Activated naive CD8-positive, alpha-beta T cell treated with anti-CD3 and anti-CD28 coated beads, Interleukin-2, amount 50 U/mL, for 24 hours (primary cell): ENCODE measurements around the gene SUV39H1.
"Not testable (repeated sequence)": the region's sequence is repeated elsewhere in the genome, so short reads cannot be mapped to it uniquely, and the experiment has no call there.

Experiments used
- ATAC-seq: fragments of 150-1000 bp; cut with Tn5 transposase; one replicate; pipeline ENCODE4 v1.10.0; 2021
- DNase-seq: peaks from one replicate; pipeline ENCODE4 v3.0.0; 2021
- H3K27ac Mint-ChIP-seq: one replicate; pipeline ENCODE4 v1.8.0; 2021; ENCODE audit warnings: mild to moderate bottlenecking, mixed read lengths
- H3K27me3 Mint-ChIP-seq: one replicate; pipeline ENCODE4 v1.8.0; 2021; ENCODE audit warnings: mixed read lengths
- H3K36me3 Mint-ChIP-seq: one replicate; pipeline ENCODE4 v1.8.0; 2021; ENCODE audit warnings: low read depth, mixed read lengths
- H3K4me1 Mint-ChIP-seq: one replicate; pipeline ENCODE4 v1.8.0; 2021; ENCODE audit warnings: mixed read lengths
- H3K4me3 Mint-ChIP-seq: one replicate; pipeline ENCODE4 v1.8.0; 2021; ENCODE audit warnings: mild to moderate bottlenecking, moderate library complexity, mixed read lengths
- H3K9me3 Mint-ChIP-seq: one replicate; pipeline ENCODE4 v1.8.0; 2021; ENCODE audit warnings: mixed read lengths

SUV39H1 gene

GRCh38 chrX:48677516-48677915, 19.0 kb upstream of the SUV39H1 start:
- Mint-ChIP-seq H3K27ac (peak overlapping the region; percentile 83), H3K36me3 (no peaks in the 10 kb centered on the region), H3K4me1 (peaks cover 36% of the 10 kb centered on the region), H3K4me3 (peak overlapping the region; percentile 88), H3K9me3 (no peaks in the 10 kb centered on the region), H3K27me3 (no peaks in the 10 kb centered on the region)
- ATAC-seq (no peak), DNase-seq (no peak)

GRCh38 chrX:48680467-48680866, 16.1 kb upstream of the SUV39H1 start:
- H3K27me3 Mint-ChIP-seq, ATAC-seq, H3K4me3 Mint-ChIP-seq, H3K9me3 Mint-ChIP-seq: not testable (repeated sequence)
- H3K36me3 Mint-ChIP-seq = peaks cover 12% of the 10 kb centered on the region
- peaks cover 51% of the 10 kb centered on the region for H3K4me1 Mint-ChIP-seq
- peak overlapping the region; percentile 18 for H3K27ac Mint-ChIP-seq
- peak; percentile 48 for DNase-seq

- Mint-ChIP-seq H3K4me1 (peaks cover 52% of the 10 kb centered on the region), H3K36me3 (peaks cover 17% of the 10 kb centered on the region)
- not testable (repeated sequence) for ATAC-seq, H3K27me3 Mint-ChIP-seq, H3K27ac Mint-ChIP-seq, DNase-seq, H3K9me3 Mint-ChIP-seq, H3K4me3 Mint-ChIP-seq
These were observed 15.6 kb upstream of the SUV39H1 start for GRCh38 chrX:48680925-48681324.

GRCh38 chrX:48681539-48682183, 14.9 kb upstream of the SUV39H1 start:
- Mint-ChIP-seq H3K4me3 (no peak overlapping the region), H3K9me3 (no peaks in the 10 kb centered on the region), H3K27me3 (no peaks in the 10 kb centered on the region), H3K27ac (no peak overlapping the region), H3K36me3 (peaks cover 23% of the 10 kb centered on the region), H3K4me1 (peaks cover 58% of the 10 kb centered on the region)
- no peak for ATAC-seq
- no peak for DNase-seq

GRCh38 chrX:48682795-48683194, 13.7 kb upstream of the SUV39H1 start:
- not testable (repeated sequence) for DNase-seq, ATAC-seq, H3K27me3 Mint-ChIP-seq, H3K9me3 Mint-ChIP-seq
- Mint-ChIP-seq H3K27ac (peak overlapping the region; percentile 95), H3K4me1 (peaks cover 59% of the 10 kb centered on the region), H3K4me3 (peak overlapping the region; percentile 91), H3K36me3 (peaks cover 33% of the 10 kb centered on the region)

- peaks cover 52% of the 10 kb centered on the region for H3K4me1 Mint-ChIP-seq
- H3K9me3 Mint-ChIP-seq = no peaks in the 10 kb centered on the region
- H3K27me3 Mint-ChIP-seq = no peaks in the 10 kb centered on the region
- peak within 1 kb of the TSS; percentile 95 for H3K27ac Mint-ChIP-seq
- H3K36me3 Mint-ChIP-seq = peaks cover 33% of the 10 kb centered on the region
- peak within 1 kb of the TSS; percentile 91 for H3K4me3 Mint-ChIP-seq
- ATAC-seq = peak; percentile 87
- peak; percentile 45 for DNase-seq
These were observed 13.0 kb upstream of the SUV39H1 start, which contains the start of gene WAS for GRCh38 chrX:48683411-48683982. WAS (plus strand) TSS chrX:48683799; CDS start chrX:48683854, 55 bp downstream.

- Mint-ChIP-seq H3K36me3 (peaks cover 35% of the 10 kb centered on the region), H3K27me3 (no peaks in the 10 kb centered on the region), H3K9me3 (no peaks in the 10 kb centered on the region), H3K27ac (peak overlapping the region; percentile 95), H3K4me3 (peak overlapping the region; percentile 91), H3K4me1 (peaks cover 51% of the 10 kb centered on the region)
- DNase-seq = no peak
- no peak for ATAC-seq
These were observed 12.4 kb upstream of the SUV39H1 start for GRCh38 chrX:48684134-48684533.

- DNase-seq (no peak), ATAC-seq (no peak)
- no peaks in the 10 kb centered on the region for H3K9me3 Mint-ChIP-seq
- peaks cover 39% of the 10 kb centered on the region for H3K36me3 Mint-ChIP-seq
- H3K4me3 Mint-ChIP-seq = peak overlapping the region; percentile 91
- no peaks in the 10 kb centered on the region for H3K27me3 Mint-ChIP-seq
- peak overlapping the region; percentile 95 for H3K27ac Mint-ChIP-seq
- peaks cover 44% of the 10 kb centered on the region for H3K4me1 Mint-ChIP-seq
These were observed 11.1 kb upstream of the SUV39H1 start for GRCh38 chrX:48685416-48685815.

- Mint-ChIP-seq H3K4me3 (no peak overlapping the region), H3K27me3 (no peaks in the 10 kb centered on the region), H3K27ac (no peak overlapping the region), H3K9me3 (no peaks in the 10 kb centered on the region), H3K4me1 (peaks cover 30% of the 10 kb centered on the region), H3K36me3 (peaks cover 47% of the 10 kb centered on the region)
- no peak for ATAC-seq
- no peak for DNase-seq
These were observed 7.9 kb upstream of the SUV39H1 start for GRCh38 chrX:48688531-48689150.

- Mint-ChIP-seq H3K9me3 (no peaks in the 10 kb centered on the region), H3K27ac (no peak overlapping the region), H3K36me3 (peaks cover 46% of the 10 kb centered on the region), H3K4me1 (peaks cover 28% of the 10 kb centered on the region), H3K27me3 (no peaks in the 10 kb centered on the region), H3K4me3 (no peak overlapping the region)
- ATAC-seq = no peak
- DNase-seq = no peak
These were observed 7.2 kb upstream of the SUV39H1 start for GRCh38 chrX:48689208-48689920.

- H3K4me3 Mint-ChIP-seq, H3K9me3 Mint-ChIP-seq, H3K27ac Mint-ChIP-seq, DNase-seq, ATAC-seq, H3K27me3 Mint-ChIP-seq: not testable (repeated sequence)
- H3K4me1 Mint-ChIP-seq = peaks cover 19% of the 10 kb centered on the region
- peaks cover 23% of the 10 kb centered on the region for H3K36me3 Mint-ChIP-seq
These were observed 4.8 kb upstream of the SUV39H1 start for GRCh38 chrX:48691746-48692145.

- Mint-ChIP-seq H3K4me3 (peak overlapping the region; percentile 89), H3K4me1 (peaks cover 23% of the 10 kb centered on the region), H3K27me3 (no peaks in the 10 kb centered on the region), H3K9me3 (no peaks in the 10 kb centered on the region), H3K36me3 (peaks cover 30% of the 10 kb centered on the region), H3K27ac (peak overlapping the region; percentile 94)
- no peak for DNase-seq
- no peak for ATAC-seq
These were observed 1.6 kb upstream of the SUV39H1 start for GRCh38 chrX:48694776-48695533.

- Mint-ChIP-seq H3K4me3 (peak overlapping the region; percentile 89), H3K9me3 (no peaks in the 10 kb centered on the region), H3K27me3 (no peaks in the 10 kb centered on the region), H3K27ac (peak overlapping the region; percentile 94), H3K36me3 (peaks cover 26% of the 10 kb centered on the region), H3K4me1 (peaks cover 23% of the 10 kb centered on the region)
- DNase-seq (no peak), ATAC-seq (no peak)
These were observed 1.0 kb upstream of the SUV39H1 start for GRCh38 chrX:48695534-48695896.

GRCh38 chrX:48695925-48696300, 621 bp upstream of the SUV39H1 start:
- Mint-ChIP-seq H3K36me3 (peaks cover 26% of the 10 kb centered on the region), H3K4me3 (peak overlapping the region; percentile 89), H3K27me3 (no peaks in the 10 kb centered on the region), H3K27ac (peak overlapping the region; percentile 94), H3K4me1 (peaks cover 23% of the 10 kb centered on the region), H3K9me3 (no peaks in the 10 kb centered on the region)
- ATAC-seq = no peak
- no peak for DNase-seq
